ENCODE measurements around the gene SERPINE2. TPM values are rescaled to one million over a fixed set of nuclear protein-coding genes. Genes with fewer than 3 reads are reported as not detected.
"Not testable (repeated sequence)": the region's sequence is repeated elsewhere in the genome, so short reads cannot be mapped to it uniquely, and the experiment has no call there.

The SERPINE2 gene
- total and polyA plus RNA-seq, 9 donors, result 59.6 to 136 (median 113) TPM

DNA sequence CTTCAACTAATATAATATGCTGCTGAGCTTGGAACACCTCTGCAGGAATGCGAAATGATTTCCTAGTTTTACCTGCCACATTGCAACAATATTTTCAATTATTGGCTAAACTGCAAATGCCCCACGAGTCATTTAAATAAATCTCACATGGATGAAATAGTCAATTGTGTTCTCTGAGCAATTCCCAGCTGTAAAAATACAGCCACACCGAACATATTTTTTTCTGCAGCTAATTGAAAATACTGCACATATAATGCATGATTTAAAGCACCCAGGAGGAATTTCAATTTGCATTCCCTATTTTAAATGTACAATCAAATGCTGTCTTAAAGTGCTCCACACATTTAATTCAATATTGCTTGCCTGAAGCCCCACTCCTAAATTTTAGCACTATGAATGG is 18.6 kb downstream of the SERPINE2 start:
- Histone ChIP-seq H3K27ac (ENCODE audit: low read length) (no peak overlapping the region), H3K4me1 (ENCODE audit: control insufficient read depth, insufficient read depth, low read length) (no peaks in the 10 kb centered on the region), H3K9me3 (replicated peaks; ENCODE audit: control insufficient read depth, low read depth, low read length) (no peaks in the 10 kb centered on the region), H3K36me3 (ENCODE audit: control insufficient read depth, insufficient read depth, low read length) (no peaks in the 10 kb centered on the region), H3K4me3 (ENCODE audit: low read length) (no peak overlapping the region), H3K27me3 (ENCODE audit: control insufficient read depth, insufficient read depth, low read length) (no peaks in the 10 kb centered on the region)
- WGBS (ENCODE audit: insufficient coverage), result 54% methylated on average over 3 of the region's 3 CpGs
- DNase-seq, result no peak

GRCh38 chr2:224017957-224018356 is 21.1 kb downstream of the SERPINE2 start:
- 9% methylated on average over 1 of the region's 4 CpGs for WGBS (ENCODE audit: insufficient coverage)
- H3K4me3 ChIP-seq (ENCODE audit: low read length), result no peak overlapping the region
- no peaks in the 10 kb centered on the region for H3K9me3 ChIP-seq (replicated peaks; ENCODE audit: control insufficient read depth, low read depth, low read length)
- H3K4me1 ChIP-seq (ENCODE audit: control insufficient read depth, insufficient read depth, low read length), result no peaks in the 10 kb centered on the region
- H3K27ac ChIP-seq (ENCODE audit: low read length), result no peak overlapping the region
- H3K27me3 ChIP-seq (ENCODE audit: control insufficient read depth, insufficient read depth, low read length), result no peaks in the 10 kb centered on the region
- no peak for DNase-seq
- H3K36me3 ChIP-seq (ENCODE audit: control insufficient read depth, insufficient read depth, low read length), result no peaks in the 10 kb centered on the region

DNA sequence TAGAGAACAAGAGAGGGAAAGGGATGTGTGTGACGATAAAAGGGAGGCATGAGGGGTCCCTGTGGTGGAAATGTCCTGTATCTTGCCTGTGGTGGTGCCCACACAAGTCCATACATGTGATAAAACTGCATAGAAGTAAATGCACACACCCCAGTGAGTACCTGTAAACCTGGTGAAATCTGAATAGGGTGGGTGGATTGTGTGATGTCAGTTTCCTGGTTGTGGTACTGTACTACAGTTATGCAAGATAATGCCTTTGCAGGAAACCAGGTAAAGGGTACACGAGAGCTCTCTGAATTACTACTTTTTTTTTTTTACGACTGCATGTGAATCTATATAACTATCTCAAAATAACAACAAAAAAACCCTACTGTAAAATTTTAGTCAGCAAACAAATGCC is 22.1 kb downstream of the SERPINE2 start:
- Histone ChIP-seq H3K4me1 (ENCODE audit: control insufficient read depth, insufficient read depth, low read length) (no peaks in the 10 kb centered on the region), H3K9me3 (replicated peaks; ENCODE audit: control insufficient read depth, low read depth, low read length) (no peaks in the 10 kb centered on the region), H3K36me3 (ENCODE audit: control insufficient read depth, insufficient read depth, low read length) (no peaks in the 10 kb centered on the region), H3K4me3 (ENCODE audit: low read length) (no peak overlapping the region), H3K27ac (ENCODE audit: low read length) (no peak overlapping the region), H3K27me3 (ENCODE audit: control insufficient read depth, insufficient read depth, low read length) (no peaks in the 10 kb centered on the region)
- no peak for DNase-seq
- WGBS (ENCODE audit: insufficient coverage), result 60% methylated on average over 1 of the region's 3 CpGs

- WGBS (ENCODE audit: insufficient coverage), result 75% methylated on average over 1 of the region's 4 CpGs
- H3K9me3 ChIP-seq (replicated peaks; ENCODE audit: control insufficient read depth, low read depth, low read length), result no peaks in the 10 kb centered on the region
- DNase-seq, result no peak
- no peak overlapping the region for H3K4me3 ChIP-seq (ENCODE audit: low read length)
- H3K27me3 ChIP-seq (ENCODE audit: control insufficient read depth, insufficient read depth, low read length), result no peaks in the 10 kb centered on the region
- no peaks in the 10 kb centered on the region for H3K36me3 ChIP-seq (ENCODE audit: control insufficient read depth, insufficient read depth, low read length)
- no peak overlapping the region for H3K27ac ChIP-seq (ENCODE audit: low read length)
- no peaks in the 10 kb centered on the region for H3K4me1 ChIP-seq (ENCODE audit: control insufficient read depth, insufficient read depth, low read length)
These were observed 24.8 kb downstream of the SERPINE2 start for GRCh38 chr2:224014336-224014735.

DNA sequence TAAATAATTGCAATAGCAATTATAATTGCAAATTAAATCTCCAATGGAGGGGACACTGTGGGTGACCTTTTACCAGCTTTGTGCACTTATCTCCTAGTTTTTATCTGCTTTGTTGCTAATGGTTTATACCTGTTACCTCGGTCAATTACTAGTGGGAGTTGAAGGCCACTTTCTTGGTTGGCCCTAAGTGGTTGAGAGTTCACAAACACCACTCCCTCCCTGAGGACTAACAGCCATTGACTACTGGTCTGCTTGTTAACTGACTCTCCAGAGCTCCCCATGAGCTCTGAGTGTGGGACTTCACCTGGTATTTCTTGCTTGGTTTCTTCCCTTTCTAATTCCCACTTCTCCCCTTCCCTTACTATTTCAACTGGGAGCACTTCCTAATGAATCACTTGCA is 27.2 kb downstream of the SERPINE2 start:
- Histone ChIP-seq H3K9me3 (replicated peaks; ENCODE audit: control insufficient read depth, low read depth, low read length) (no peaks in the 10 kb centered on the region), H3K27me3 (ENCODE audit: control insufficient read depth, insufficient read depth, low read length) (no peaks in the 10 kb centered on the region), H3K4me3 (ENCODE audit: low read length) (no peak overlapping the region), H3K4me1 (ENCODE audit: control insufficient read depth, insufficient read depth, low read length) (peaks cover 4% of the 10 kb centered on the region), H3K36me3 (ENCODE audit: control insufficient read depth, insufficient read depth, low read length) (no peaks in the 10 kb centered on the region), H3K27ac (ENCODE audit: low read length) (no peak overlapping the region)
- DNase-seq, result no peak
- WGBS (ENCODE audit: insufficient coverage), result no CpG with 5 or more reads among the region's 1 CpG

DNA sequence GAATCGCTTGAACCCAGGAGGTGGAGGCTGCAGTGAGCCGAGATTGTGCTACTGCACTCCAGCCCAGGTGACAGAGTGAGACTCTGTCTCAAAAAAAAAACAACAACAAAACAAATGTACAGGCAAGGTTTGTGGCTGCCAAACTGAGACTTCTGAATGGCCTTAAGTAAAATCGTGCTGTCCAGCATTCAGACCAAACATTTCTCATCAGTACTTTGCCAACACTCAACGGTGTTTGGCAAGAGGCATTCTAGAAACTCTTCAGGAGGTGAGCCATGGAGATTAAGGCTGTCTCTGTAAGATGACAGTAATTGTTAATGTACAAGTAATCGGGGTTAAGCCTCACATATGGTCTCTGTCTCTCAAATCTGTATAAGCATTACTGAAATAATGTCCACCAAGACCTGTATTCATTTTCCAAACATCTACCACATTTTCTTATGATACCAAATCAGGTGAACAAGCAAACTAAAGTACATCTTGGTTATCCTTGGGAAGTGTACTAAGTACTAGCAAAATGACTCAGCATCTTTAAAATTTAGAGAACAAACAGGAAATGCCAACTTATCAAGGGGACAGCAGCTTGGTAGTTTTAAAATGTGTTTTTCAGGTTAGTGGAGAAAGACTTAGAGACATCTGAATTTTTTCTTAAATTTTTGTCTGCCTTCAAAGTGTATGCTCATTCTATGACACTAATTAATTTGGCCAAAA is 29.3 kb downstream of the SERPINE2 start:
- H3K36me3 ChIP-seq (ENCODE audit: control insufficient read depth, insufficient read depth, low read length), result no peaks in the 10 kb centered on the region
- DNase-seq, result no peak
- H3K27me3 ChIP-seq (ENCODE audit: control insufficient read depth, insufficient read depth, low read length), result no peaks in the 10 kb centered on the region
- no peaks in the 10 kb centered on the region for H3K9me3 ChIP-seq (replicated peaks; ENCODE audit: control insufficient read depth, low read depth, low read length)
- WGBS (ENCODE audit: insufficient coverage), result no CpG with 5 or more reads among the region's 5 CpGs
- H3K4me3 ChIP-seq (ENCODE audit: low read length), result no peak overlapping the region
- H3K27ac ChIP-seq (ENCODE audit: low read length), result no peak overlapping the region
- H3K4me1 ChIP-seq (ENCODE audit: control insufficient read depth, insufficient read depth, low read length), result peaks cover 4% of the 10 kb centered on the region

- H3K4me3 ChIP-seq (ENCODE audit: low read length), result no peak overlapping the region
- H3K27ac ChIP-seq (ENCODE audit: low read length), result no peak overlapping the region
- peak; percentile 37 for DNase-seq
- H3K27me3 ChIP-seq (ENCODE audit: control insufficient read depth, insufficient read depth, low read length), result no peaks in the 10 kb centered on the region
- no peaks in the 10 kb centered on the region for H3K36me3 ChIP-seq (ENCODE audit: control insufficient read depth, insufficient read depth, low read length)
- H3K9me3 ChIP-seq (replicated peaks; ENCODE audit: control insufficient read depth, low read depth, low read length), result no peaks in the 10 kb centered on the region
- 39% methylated on average over 11 of the region's 12 CpGs for WGBS (ENCODE audit: insufficient coverage)
- peaks cover 9% of the 10 kb centered on the region for H3K4me1 ChIP-seq (ENCODE audit: control insufficient read depth, insufficient read depth, low read length)
These were observed 30.3 kb downstream of the SERPINE2 start for GRCh38 chr2:224008702-224009261.

DNA sequence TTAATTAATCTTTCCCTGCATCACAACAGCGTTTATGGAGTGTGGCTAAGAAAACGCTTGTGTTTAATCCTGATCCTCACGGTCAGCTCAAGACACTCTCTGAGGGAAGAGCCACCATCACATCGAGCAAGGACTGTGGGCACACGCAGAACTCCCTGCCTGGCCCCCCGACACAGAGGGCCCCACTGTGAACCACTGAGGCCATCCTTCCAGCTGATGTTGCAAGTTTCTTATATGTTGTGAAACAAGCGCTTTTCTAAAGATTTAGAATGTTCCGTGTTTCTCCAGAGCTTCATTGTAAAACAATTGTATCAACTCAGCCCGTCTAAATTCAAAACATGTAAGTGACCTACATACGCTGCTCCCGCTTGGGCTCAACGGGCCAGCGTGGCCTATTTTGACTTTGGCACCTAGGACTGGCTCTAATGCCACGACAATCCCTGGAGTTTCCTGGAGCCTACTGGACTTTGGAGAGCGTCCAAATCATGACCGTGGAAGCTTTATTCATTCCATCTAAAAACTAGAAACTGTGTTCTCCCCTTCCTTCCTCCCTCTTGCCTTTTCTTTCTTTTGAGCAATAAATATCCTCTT is 34.9 kb downstream of the SERPINE2 start:
- peak; percentile 38 for DNase-seq
- H3K27me3 ChIP-seq (ENCODE audit: control insufficient read depth, insufficient read depth, low read length), result no peaks in the 10 kb centered on the region
- 64% methylated on average over 11 of the region's 16 CpGs for WGBS (ENCODE audit: insufficient coverage)

GRCh38 chr2:224000662-224001061 is 38.4 kb downstream of the SERPINE2 start:
- 100% methylated on average over 1 of the region's 5 CpGs for WGBS (ENCODE audit: insufficient coverage)
- H3K9me3 ChIP-seq (replicated peaks; ENCODE audit: control insufficient read depth, low read depth, low read length); DNase-seq; H3K4me3 ChIP-seq (ENCODE audit: low read length); H3K4me1 ChIP-seq (ENCODE audit: control insufficient read depth, insufficient read depth, low read length); H3K27me3 ChIP-seq (ENCODE audit: control insufficient read depth, insufficient read depth, low read length); H3K27ac ChIP-seq (ENCODE audit: low read length): not testable (repeated sequence)
- H3K36me3 ChIP-seq (ENCODE audit: control insufficient read depth, insufficient read depth, low read length), result peaks cover 12% of the 10 kb centered on the region

More for the DNA sequence above, 34.9 kb downstream of the SERPINE2 start:
- H3K9me3 ChIP-seq (replicated peaks; ENCODE audit: control insufficient read depth, low read depth, low read length), result no peaks in the 10 kb centered on the region
- no peak overlapping the region for H3K27ac ChIP-seq (ENCODE audit: low read length)
- H3K4me1 ChIP-seq (ENCODE audit: control insufficient read depth, insufficient read depth, low read length), result peaks cover 9% of the 10 kb centered on the region
- H3K4me3 ChIP-seq (ENCODE audit: low read length), result no peak overlapping the region
- peaks cover 9% of the 10 kb centered on the region for H3K36me3 ChIP-seq (ENCODE audit: control insufficient read depth, insufficient read depth, low read length)

GRCh38 chr2:223999862-224000261 is 39.2 kb downstream of the SERPINE2 start:
- H3K27ac ChIP-seq (ENCODE audit: low read length), result no peak overlapping the region
- no peaks in the 10 kb centered on the region for H3K27me3 ChIP-seq (ENCODE audit: control insufficient read depth, insufficient read depth, low read length)
- H3K36me3 ChIP-seq (ENCODE audit: control insufficient read depth, insufficient read depth, low read length), result peaks cover 12% of the 10 kb centered on the region
- H3K9me3 ChIP-seq (replicated peaks; ENCODE audit: control insufficient read depth, low read depth, low read length), result no peaks in the 10 kb centered on the region
- 91% methylated on average over 11 of the region's 11 CpGs for WGBS (ENCODE audit: insufficient coverage)
- H3K4me1 ChIP-seq (ENCODE audit: control insufficient read depth, insufficient read depth, low read length), result peaks cover 5% of the 10 kb centered on the region
- DNase-seq, result no peak
- H3K4me3 ChIP-seq (ENCODE audit: low read length), result no peak overlapping the region
